ENCODE data around the gene DZIP1. TPM values are rescaled to one million over a fixed set of nuclear protein-coding genes. Genes with fewer than 3 reads are reported as not detected.

The DZIP1 gene
- total RNA-seq, 1 experiment from 2014 or later = 33.6 TPM

- Mint-ChIP-seq H3K27ac (no peak overlapping the region), H3K36me3 (ENCODE audit: insufficient read depth in 1 of 3, low read depth in 3 of 3) (peaks cover 0 to 6% (median 0%) of the 10 kb centered on the region in 3 experiments; a peak in 3 of 7 replicates), H3K4me3 (no peak overlapping the region), H3K4me1 (peaks cover 7 to 19% of the 10 kb centered on the region in 2 experiments), H3K27me3 (ENCODE audit: low read depth) (peaks cover 4% of the 10 kb centered on the region), H3K9me3 (no peaks in the 10 kb centered on the region)
- H3K14ac ChIP-seq (ENCODE audit: insufficient read depth, low read length) = no peak overlapping the region
- H3K79me1 ChIP-seq (ENCODE audit: insufficient read depth, low read depth, low read length, poor library complexity, severe bottlenecking) = no peaks in the 10 kb centered on the region
- no peak overlapping the region for H3T11ph ChIP-seq (ENCODE audit: low read length)
- 0 out of 2 replicates have a peak, but pooled peaks cover 6% of the 10 kb centered on the region for H3K4me1 ChIP-seq (ENCODE audit: insufficient read depth, low read length)
- H3K56ac ChIP-seq (ENCODE audit: insufficient read length, low read depth, low read length) = no peak overlapping the region
- H2BK12ac ChIP-seq (ENCODE audit: insufficient read length, low read depth, low read length) = no peak overlapping the region
- no peak overlapping the region for H3K4ac ChIP-seq (ENCODE audit: low read depth, low read length)
- H3K23me2 ChIP-seq (ENCODE audit: insufficient read length, low read depth, low read length, poor library complexity, severe bottlenecking) = no peaks in the 10 kb centered on the region
- TF ChIP-seq CTCF (conservative IDR thresholded peaks at IDR 0.05) = no peak
- no peak overlapping the region for H3K4me2 ChIP-seq (ENCODE audit: insufficient read depth, insufficient read length, low read length)
- no peak overlapping the region for H3K23ac ChIP-seq (ENCODE audit: insufficient read length, low read depth, low read length)
- H3K27ac ChIP-seq (ENCODE audit: insufficient read length, low read depth, low read length) = no peak overlapping the region
- no peak overlapping the region for H4K5ac ChIP-seq (ENCODE audit: insufficient read length, low read depth, low read length)
- no peaks in the 10 kb centered on the region for H4K20me1 ChIP-seq (ENCODE audit: control insufficient read depth, insufficient read depth, insufficient read length)
- H2BK20ac ChIP-seq (ENCODE audit: low read depth, low read length, poor library complexity, severe bottlenecking) = no peak overlapping the region
- H4K91ac ChIP-seq (ENCODE audit: insufficient read length, low read depth, low read length) = no peak overlapping the region
- no peak overlapping the region for H3K9ac ChIP-seq (ENCODE audit: extremely low read depth, insufficient read length, low read length)
- H2BK120ac ChIP-seq (ENCODE audit: low read depth, low read length, poor library complexity, severe bottlenecking) = no peak overlapping the region
- no peak overlapping the region for H4K8ac ChIP-seq (replicated peaks; ENCODE audit: insufficient read length, low read depth, low read length)
- no CpG with 5 or more reads among the region's 6 CpGs for WGBS (ENCODE audit: extremely low coverage, insufficient read length, low lambda C conversion rate)
- H2AFZ ChIP-seq (ENCODE audit: low read length) = no peak overlapping the region
- H3K79me2 ChIP-seq (ENCODE audit: insufficient read depth, low read length) = no peaks in the 10 kb centered on the region
- H2BK5ac ChIP-seq (ENCODE audit: insufficient read length, low read length) = no peak overlapping the region
- no peaks in the 10 kb centered on the region for H3K9me3 ChIP-seq (ENCODE audit: control insufficient read depth, low read depth, low read length)
- H2BK15ac ChIP-seq (ENCODE audit: low read depth, low read length) = no peak overlapping the region
- H2AK5ac ChIP-seq (ENCODE audit: insufficient read length, low read length) = no peak overlapping the region
- no peaks in the 10 kb centered on the region for H3K27me3 ChIP-seq (ENCODE audit: insufficient read depth, low read length)
- H3K18ac ChIP-seq (ENCODE audit: insufficient read length, low read depth, low read length) = no peak overlapping the region
- DNase-seq = no peak
These were observed 85.4 kb downstream of the DZIP1 start for GRCh38 chr13:95559100-95559499.
